Glomerular visceral epithelial cell (primary cell): Measurements from ENCODE around the gene CLCA1.

Experiments
- DNase-seq: peaks from one replicate; pipeline ENCODE4 v3.0.0-alpha.2; 2016; ENCODE audit errors: extremely low spot score

CLCA1 gene, protein sequence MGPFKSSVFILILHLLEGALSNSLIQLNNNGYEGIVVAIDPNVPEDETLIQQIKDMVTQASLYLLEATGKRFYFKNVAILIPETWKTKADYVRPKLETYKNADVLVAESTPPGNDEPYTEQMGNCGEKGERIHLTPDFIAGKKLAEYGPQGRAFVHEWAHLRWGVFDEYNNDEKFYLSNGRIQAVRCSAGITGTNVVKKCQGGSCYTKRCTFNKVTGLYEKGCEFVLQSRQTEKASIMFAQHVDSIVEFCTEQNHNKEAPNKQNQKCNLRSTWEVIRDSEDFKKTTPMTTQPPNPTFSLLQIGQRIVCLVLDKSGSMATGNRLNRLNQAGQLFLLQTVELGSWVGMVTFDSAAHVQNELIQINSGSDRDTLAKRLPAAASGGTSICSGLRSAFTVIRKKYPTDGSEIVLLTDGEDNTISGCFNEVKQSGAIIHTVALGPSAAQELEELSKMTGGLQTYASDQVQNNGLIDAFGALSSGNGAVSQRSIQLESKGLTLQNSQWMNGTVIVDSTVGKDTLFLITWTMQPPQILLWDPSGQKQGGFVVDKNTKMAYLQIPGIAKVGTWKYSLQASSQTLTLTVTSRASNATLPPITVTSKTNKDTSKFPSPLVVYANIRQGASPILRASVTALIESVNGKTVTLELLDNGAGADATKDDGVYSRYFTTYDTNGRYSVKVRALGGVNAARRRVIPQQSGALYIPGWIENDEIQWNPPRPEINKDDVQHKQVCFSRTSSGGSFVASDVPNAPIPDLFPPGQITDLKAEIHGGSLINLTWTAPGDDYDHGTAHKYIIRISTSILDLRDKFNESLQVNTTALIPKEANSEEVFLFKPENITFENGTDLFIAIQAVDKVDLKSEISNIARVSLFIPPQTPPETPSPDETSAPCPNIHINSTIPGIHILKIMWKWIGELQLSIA

DNA sequence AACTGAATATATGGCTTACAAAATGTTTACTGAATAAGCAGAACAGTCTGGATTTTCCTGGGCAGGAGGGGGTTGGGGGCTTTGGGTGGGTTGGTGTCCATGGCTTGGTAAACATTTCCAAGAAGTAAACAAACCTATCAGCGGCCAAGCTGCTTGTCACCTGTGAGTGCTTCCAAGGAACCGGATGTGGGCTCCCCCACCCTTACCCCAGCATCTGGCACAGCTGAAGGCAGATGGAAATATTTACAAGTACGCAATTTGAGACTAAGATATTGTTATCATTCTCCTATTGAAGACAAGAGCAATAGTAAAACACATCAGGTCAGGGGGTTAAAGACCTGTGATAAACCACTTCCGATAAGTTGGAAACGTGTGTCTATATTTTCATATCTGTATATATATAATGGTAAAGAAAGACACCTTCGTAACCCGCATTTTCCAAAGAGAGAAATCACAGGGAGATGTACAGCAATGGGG lies at the start of gene CLCA1:
TSS of gene CLCA1 (plus strand) at position 427 of the 477 bp plus-strand sequence. CDS start at position 472, 45 bp downstream.
- no peak for DNase-seq

DNA sequence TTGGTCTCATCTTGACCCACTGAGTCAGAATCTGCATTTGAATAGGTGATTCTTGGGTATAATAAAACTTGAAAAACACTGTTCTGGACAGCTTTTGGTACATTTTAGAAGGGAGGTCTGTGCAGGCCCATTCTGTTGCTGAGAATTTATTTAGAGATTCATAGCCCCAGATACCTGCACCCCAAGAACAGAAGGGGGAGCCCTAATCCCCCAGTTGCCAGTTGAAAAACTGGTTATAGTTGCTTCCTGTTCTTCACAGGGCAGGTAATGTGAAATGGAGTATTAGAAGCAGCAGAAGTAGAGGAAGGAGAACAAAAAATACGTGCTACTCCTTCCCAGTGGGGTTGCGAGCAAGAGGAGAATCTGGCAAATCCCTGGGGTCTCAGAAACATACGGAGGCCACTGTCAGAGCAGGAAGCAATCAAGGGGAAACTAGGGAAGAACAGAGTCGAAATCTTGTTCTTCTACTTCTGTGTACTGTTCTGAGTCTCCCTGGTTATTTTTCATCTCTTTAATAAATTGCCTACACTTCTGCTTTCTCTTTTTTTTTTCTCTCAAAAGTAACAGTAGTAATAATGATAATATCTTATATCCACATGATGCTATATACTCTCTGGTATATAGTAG lies 49.3 kb upstream of the CLCA1 start:
- DNase-seq = peak; percentile 27

DNA sequence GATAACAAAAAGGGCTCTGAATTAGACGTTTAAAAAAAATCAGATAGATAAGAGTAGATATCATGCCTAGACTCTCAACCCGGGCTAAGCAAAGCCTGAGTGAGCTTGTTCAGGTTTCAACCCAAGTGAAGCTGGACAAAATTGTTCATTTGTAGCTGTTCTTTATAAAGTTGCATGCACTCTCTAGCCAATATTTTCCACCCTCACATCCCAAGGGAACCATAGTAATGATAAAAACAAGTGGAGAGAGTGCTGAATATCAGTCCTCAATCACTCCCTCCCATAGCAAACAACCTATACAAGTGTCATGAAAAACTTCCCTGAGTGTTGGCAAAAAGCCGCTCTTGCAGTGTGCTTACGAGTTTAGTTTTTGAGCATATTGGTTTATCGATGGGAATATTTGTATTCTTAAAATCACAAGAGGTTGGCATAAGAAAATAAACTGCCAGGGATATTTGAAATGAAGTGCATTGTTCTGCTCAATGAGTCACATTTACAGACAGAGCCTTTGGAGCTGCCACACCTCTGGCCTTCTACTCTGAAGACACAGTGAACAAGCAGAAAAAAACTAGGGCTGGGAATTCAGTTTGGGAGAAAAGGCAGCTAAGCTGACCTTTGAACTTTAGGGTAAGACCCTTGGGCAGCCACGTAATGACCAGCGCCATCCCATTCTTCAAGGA lies 47.0 kb upstream of the CLCA1 start:
- no peak for DNase-seq

DNA sequence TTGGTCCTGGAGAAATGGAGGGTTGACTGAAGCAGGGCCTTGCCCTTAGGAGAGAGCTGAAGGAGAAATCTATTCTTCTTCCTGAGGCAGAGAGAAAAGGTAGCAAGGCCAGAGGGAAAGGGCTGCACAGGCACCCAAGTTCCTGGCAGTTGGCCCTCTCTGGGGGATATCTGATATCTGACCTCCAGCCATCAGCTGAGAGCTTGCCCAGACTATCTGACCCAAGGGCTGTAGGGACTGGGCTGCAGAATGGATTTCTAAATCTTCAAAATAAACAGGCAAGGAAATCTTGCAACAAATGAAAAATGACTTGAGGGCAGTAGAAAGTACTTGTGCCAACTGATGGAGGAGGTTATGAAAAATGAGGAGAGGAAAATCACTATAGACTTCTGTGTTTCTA lies 45.3 kb upstream of the CLCA1 start:
- no peak for DNase-seq

DNA sequence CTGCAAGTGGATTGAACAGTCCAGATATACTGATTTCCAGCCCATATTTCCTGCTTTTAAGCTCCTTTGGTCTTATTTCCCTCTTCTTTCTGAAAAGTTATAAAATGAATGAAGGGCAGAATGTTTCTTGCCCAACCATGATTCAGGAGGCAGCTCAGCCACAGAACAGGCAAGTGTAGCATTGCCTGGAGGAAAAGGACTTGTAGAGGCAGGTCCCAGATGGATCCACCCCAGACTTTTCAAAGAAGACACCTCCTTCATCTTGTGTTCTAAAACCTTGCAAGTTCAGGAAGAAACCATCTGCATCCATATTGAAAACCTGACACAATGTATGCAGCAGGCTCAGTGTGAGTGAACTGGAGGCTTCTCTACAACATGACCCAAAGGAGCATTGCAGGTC lies 44.9 kb upstream of the CLCA1 start, which contains the start of gene CLCA2:
TSS of gene CLCA2 (plus strand) at position 299 of the 400 bp plus-strand sequence. CDS start at position 376, 77 bp downstream.
- DNase-seq = no peak

DNA sequence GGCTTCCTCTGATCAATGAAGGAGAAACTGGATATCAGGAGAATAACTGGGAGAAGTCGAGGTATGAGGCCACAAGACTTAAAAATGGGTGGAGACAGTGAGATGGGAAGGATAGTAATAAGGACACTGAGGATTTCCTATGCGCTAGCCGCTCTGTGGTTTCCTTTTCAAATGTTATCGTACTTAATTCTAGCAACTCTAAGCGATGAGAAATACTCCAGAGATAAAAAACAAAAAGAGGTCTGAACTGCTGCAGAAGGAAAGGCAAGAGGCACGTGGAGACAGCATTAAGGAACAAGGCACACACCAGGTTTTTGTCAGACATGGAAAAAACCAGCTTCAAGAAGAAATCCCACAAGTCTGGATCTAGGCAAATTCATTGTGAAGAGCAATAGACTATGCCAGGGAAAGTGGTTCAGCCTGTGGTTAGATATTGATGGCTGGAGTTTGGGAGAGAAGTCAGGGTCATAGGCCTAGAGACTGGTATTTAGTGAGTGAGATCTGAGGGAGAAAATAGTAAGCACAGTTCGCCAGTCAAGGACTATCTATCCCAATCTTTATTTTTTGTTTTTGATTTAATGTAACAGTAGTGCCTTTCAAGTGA lies 39.5 kb upstream of the CLCA1 start:
- DNase-seq = no peak

DNA sequence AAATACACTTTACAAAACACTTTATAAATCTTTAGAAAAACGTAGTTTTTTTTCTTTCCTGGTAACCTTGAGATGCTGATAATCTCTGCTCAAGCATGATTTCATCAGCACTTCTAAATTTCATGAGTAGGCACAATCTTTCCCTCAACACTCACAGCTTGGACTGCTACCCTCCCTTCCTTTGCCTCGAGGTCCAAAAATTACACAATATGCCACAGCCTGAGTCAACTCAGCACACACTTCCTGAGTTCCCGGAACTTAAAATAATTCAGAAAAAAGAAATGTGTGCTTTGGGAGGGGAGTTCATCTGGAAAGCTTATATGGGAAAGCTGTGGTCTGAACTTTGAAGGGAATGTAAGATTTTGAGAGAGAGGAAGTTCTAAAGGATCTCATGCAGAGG lies 38.9 kb upstream of the CLCA1 start:
- peak; percentile 65 for DNase-seq

DNA sequence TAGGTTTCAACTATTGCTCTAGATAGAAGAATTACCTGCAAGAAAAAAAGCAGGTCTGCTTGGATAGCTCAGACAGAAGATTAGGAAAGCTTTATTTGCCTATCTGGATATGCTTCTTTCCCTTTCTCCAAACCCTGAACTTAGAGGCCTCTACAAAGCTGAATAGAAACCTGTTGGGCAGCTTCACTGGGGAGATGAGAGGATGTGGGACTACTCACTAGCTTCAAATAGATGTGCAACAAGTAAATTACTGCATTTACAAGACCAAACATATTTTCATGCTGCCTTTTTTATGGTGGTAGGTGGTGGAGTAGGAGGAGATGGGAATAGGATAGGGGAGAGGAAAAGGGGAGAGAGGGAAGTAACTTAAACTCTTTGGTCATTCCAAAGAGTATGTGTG lies 38.4 kb upstream of the CLCA1 start:
- no peak for DNase-seq

GRCh38 chr1:86434059-86434458 lies 34.7 kb upstream of the CLCA1 start:
- DNase-seq = no peak

DNA sequence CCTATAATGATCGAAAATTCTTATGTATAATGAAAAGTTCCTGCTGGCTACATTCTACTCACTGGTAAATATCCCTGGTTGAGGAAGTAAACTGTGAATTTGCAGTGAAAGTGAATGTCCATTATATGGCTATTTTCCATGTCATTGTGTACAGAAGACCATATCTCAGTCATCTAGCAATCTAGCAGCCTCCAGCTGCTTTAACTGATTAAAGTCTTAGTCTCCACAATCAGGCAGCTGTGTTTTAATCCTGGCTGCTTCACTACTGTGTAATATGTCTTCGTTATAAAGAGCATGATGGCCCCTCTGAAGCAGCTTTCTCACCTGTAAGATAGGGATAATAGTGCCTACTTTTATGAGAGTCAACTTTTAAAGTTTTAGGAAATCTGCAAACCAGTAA lies 33.4 kb upstream of the CLCA1 start:
- no peak for DNase-seq

DNA sequence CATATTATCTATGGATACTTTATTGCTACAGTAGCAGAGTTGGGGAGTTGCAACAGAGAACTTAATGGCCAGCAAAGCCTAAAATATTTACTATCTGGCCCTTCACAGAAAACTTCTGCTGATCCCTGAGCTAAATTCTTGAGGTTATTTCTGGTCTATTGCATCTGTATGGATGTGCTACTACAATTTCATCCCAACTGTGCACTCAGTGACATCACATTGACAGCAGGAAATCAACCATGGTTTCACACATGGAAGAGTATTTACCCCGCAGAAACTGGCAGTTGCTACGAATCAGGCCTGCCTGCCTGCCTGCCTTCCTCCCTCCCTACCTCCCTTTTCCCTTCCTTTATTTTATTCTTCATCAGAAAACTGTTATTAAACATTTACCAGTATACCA lies 32.7 kb upstream of the CLCA1 start:
- peak; percentile 39 for DNase-seq

DNA sequence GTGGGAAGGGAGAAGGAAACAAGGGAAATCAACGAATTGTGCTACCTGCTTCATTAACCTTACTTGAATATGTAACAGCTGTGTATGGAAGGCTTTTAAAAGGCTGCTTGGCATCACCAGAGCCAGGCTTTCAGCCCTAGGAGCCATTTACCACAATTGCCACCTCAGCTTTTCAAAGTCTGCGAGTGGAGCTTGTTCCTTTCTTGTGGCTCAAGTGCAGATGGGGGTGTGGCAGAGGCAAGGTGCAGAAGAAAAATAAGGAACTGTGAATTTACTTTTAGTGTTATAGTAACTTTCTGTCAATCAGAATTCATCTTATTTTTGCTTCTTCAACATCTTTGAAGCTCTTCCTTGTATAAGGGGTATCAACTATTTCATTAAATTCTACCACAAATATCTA lies 27.1 kb upstream of the CLCA1 start:
- DNase-seq = no peak

- no peak for DNase-seq
Measured at GRCh38 chr1:86441997-86442396, 26.7 kb upstream of the CLCA1 start.

GRCh38 chr1:86445919-86446318 lies 22.8 kb upstream of the CLCA1 start:
- no peak for DNase-seq

- DNase-seq = no peak
Measured at GRCh38 chr1:86447198-86447790, 21.4 kb upstream of the CLCA1 start.

DNA sequence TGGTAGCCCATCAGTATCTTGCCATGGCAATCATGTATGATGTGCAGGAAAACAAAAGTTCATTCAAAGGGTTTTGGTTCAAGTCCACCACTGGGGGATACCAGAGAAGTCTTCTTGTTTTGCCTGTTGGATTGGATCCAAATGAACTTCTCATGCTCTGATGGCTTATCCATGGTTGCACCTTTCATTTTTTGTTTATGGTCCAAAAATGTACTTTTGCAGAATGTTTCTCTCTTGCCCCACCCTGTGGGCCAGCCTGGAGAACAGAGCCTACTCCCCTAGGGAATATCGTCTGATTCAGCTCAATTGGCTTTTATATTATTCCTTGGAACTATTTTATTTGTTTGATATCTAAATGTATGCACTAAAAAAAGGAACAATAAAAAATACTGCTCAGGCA lies 20.1 kb upstream of the CLCA1 start:
- DNase-seq = no peak

DNA sequence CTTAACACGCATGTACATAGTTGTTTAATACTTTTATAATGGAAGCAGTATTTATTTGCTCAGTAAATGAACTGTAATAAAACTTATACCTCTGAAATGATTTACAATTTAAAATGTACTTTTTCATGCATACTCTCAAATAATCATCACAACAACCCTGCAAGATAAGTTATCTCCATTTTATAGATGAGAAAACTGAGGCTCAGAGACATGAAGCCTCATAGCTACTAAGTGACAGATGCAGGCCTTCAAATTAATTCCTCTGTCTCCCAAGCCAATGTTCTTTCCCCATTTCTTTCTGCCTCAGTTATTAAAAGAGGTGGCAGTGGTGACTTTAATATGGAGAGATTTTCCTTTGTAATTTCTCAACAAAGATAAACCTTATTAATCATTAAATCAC lies 19.6 kb upstream of the CLCA1 start:
- DNase-seq = no peak

DNA sequence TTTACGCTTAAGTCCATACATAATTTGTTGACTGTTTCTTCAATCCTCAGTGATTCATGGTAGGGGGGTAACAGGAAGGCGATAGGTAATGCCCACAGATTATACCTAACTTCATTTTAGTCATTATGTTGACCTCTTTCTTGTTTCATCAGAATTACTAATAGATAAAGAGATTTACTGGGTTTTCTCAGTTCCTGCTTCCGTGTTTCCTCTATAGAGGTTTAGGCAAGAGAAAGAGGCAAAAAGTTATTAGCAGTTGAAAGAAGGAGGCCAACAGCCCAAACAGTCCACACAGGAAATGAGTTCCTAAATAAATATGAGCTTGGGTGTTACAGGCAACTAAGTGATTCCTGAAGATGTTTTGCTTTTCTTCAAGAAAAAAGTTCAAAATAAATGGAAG lies 17.9 kb upstream of the CLCA1 start:
- no peak for DNase-seq

DNA sequence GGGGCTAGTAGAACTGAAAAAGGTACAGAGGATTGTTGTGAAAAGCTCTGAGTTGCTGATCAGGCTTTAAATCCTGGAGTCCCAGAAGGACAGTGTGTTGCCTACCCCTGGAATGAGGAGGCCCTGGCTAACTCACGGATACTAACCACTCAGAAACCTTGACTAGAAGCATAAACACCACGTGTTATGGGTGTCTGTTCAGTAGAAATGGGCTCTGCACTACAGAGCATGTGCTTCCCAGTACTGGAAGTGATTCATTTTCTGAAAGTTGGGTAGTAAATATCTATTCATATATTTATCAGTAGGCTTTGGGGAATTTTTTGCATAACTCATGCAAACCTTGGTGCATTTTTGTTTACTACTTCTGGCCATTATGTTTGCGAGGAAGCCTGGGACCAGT lies 15.1 kb upstream of the CLCA1 start:
- DNase-seq = no peak

DNA sequence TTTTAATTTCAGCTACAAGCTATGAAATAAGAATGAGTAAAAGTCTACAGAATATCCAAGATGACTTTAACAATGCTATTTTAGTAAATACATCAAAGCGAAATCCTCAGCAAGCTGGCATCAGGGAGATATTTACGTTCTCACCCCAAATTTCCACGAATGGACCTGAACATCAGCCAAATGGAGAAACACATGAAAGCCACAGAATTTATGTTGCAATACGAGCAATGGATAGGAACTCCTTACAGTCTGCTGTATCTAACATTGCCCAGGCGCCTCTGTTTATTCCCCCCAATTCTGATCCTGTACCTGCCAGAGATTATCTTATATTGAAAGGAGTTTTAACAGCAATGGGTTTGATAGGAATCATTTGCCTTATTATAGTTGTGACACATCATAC lies 13.7 kb upstream of the CLCA1 start:
- DNase-seq = no peak

DNA sequence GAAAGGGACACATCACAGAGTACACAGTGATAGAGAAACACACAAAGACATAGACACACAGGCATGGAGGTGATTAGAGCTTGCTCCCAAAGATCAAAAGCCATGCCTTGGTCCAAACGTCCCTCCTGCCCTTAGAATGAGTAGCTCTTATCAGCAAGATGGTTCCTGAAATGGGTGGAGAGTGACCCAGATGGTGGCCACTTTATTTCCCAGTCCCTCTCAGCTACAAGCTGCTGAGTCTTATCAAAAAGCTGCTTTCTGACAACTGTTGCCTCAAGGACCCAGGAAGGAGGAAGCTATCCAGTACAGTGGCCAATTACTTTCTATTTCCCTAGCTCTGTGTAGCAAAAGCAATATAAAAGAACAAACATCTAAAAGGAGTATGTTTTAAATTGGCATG lies 7.7 kb upstream of the CLCA1 start:
- DNase-seq = no peak
